Prostate gland (tissue), 2 donors: ENCODE data around the gene ADAM20.

Experiments
- POLR2A ChIP-seq: fragments of 450-650 bp; IDR thresholded peaks from one replicate; pipeline ENCODE4 v1.6.1; 2016; ENCODE audit warnings: antibody characterized with exemption, mild to moderate bottlenecking
- POLR2AphosphoS5 ChIP-seq: sonication (generic); formaldehyde crosslinking; IDR thresholded peaks from one replicate; pipeline ENCODE4 v1.6.1; 2017; ENCODE audit warnings: antibody characterized with exemption
- TF ChIP-seq, protein P1 (sequence below), 4 experiments: fragments of 200-600 bp in 2 of 4; fragments of 450-650 bp in 2 of 4; sonication (generic) in 2 of 4; IDR thresholded peaks; 1 replicate in 3 of 4; 2 replicates in 1 of 4; pipeline ENCODE4 v1.5.1; 2016 to 2019; ENCODE audit warnings: antibody characterized with exemption in 4 of 4, mild to moderate bottlenecking in 2 of 4, moderate library complexity in 2 of 4

DNA sequence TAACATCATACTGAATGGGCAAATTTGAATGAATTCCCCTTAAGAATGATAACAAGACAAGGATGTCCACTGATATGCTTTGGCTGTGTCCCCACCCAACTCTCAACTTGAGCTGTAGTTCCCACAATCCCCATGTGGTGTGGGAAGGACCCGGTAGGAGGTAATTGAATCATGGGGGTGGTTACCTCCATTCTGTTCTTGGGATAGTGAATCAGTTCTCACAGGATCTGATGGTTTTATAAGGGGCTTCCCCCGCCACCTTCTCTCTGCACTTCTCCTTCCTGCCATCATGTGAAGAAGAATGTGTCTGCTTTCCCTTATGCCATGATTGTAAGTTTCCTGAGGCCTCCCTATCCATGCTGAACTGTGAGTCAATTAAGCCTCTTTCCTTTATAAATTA is 36.3 kb upstream of the ADAM20 start:
- TF ChIP-seq, protein P1, sequence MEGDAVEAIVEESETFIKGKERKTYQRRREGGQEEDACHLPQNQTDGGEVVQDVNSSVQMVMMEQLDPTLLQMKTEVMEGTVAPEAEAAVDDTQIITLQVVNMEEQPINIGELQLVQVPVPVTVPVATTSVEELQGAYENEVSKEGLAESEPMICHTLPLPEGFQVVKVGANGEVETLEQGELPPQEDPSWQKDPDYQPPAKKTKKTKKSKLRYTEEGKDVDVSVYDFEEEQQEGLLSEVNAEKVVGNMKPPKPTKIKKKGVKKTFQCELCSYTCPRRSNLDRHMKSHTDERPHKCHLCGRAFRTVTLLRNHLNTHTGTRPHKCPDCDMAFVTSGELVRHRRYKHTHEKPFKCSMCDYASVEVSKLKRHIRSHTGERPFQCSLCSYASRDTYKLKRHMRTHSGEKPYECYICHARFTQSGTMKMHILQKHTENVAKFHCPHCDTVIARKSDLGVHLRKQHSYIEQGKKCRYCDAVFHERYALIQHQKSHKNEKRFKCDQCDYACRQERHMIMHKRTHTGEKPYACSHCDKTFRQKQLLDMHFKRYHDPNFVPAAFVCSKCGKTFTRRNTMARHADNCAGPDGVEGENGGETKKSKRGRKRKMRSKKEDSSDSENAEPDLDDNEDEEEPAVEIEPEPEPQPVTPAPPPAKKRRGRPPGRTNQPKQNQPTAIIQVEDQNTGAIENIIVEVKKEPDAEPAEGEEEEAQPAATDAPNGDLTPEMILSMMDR (IDR thresholded peaks at IDR 0.05), result no peak
- TF ChIP-seq POLR2A, result no peak
- TF ChIP-seq POLR2AphosphoS5, result no peak
